ENCODE data around the gene DNAJC25. TPM values are rescaled to one million over a fixed set of nuclear protein-coding genes. Genes with fewer than 3 reads are reported as not detected.
A peak's percentile ranks its signal among the peaks of the same experiment; 100 is the strongest.

The DNAJC25 gene
- total RNA-seq, 1 experiment from 2014 or later = 10.2 TPM

DNA sequence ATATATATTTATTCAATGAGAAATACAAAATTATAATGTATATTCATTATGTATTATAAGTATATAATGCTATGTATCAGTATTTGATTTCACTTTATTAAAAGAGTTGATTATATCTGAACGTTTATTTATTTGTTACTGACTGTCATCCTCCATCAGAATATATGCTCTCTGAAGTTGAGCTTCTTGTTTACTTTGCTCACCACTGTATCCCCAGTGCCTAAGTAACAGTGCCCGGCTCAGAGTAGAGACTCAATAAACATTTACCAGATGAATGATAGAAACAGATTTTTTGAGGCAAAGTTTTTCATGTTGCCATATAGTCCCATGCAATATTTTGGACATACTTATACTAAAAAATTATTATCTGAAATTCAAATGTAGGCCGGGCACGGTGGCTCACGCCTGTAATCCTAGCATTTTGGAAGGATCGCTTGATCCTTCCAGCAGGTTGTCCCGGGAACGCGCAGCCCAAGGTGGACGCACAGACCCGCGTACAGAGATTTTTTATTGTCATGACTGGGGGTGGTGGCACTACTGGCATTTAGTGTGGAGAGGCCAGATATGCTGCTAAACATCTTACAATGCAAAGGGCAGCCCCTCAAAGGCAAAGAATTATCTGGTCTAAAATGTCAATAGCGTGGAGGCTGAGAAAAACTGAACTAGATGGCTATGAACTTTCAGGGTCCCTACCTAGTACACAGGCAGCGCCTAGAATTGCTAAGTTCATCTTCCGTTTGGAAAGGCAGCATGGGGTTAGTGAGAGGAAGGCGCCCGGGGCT, 761 bp upstream of the DNAJC25 start:
- H3K27me3 ChIP-seq (replicated peaks; ENCODE audit: control insufficient read depth, insufficient read depth, low read length) = no peaks in the 10 kb centered on the region
- no peaks in the 10 kb centered on the region for H3K27me3 Mint-ChIP-seq (ENCODE audit: insufficient read depth, unreplicated experiment)
- H3K4me1 ChIP-seq = peaks cover 21% of the 10 kb centered on the region
- H3K4me3 Mint-ChIP-seq (ENCODE audit: unreplicated experiment) = peak overlapping the region; percentile 98
- intact Hi-C loops (cut with micrococcal nuclease; ENCODE audit: unreplicated experiment) = no loop called here
- H3K9me3 ChIP-seq = no peaks in the 10 kb centered on the region
- H3K36me3 Mint-ChIP-seq (ENCODE audit: insufficient read depth, unreplicated experiment) = peaks cover 28% of the 10 kb centered on the region
- TF ChIP-seq, protein P1, sequence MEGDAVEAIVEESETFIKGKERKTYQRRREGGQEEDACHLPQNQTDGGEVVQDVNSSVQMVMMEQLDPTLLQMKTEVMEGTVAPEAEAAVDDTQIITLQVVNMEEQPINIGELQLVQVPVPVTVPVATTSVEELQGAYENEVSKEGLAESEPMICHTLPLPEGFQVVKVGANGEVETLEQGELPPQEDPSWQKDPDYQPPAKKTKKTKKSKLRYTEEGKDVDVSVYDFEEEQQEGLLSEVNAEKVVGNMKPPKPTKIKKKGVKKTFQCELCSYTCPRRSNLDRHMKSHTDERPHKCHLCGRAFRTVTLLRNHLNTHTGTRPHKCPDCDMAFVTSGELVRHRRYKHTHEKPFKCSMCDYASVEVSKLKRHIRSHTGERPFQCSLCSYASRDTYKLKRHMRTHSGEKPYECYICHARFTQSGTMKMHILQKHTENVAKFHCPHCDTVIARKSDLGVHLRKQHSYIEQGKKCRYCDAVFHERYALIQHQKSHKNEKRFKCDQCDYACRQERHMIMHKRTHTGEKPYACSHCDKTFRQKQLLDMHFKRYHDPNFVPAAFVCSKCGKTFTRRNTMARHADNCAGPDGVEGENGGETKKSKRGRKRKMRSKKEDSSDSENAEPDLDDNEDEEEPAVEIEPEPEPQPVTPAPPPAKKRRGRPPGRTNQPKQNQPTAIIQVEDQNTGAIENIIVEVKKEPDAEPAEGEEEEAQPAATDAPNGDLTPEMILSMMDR (IDR thresholded peaks at IDR 0.05; ENCODE audit: insufficient read depth in 1 of 2, low read depth in 1 of 2, low read length in 1 of 2, severe bottlenecking in 1 of 2, unreplicated experiment in 1 of 2) = no peak
- peak overlapping the region; percentile 85 for H3K27ac Mint-ChIP-seq (ENCODE audit: unreplicated experiment)
- no peaks in the 10 kb centered on the region for H3K36me3 ChIP-seq (ENCODE audit: control insufficient read depth, insufficient read depth, low read length)
- DNase-seq = peak in 1 of 2 experiments; percentile 13
- peak overlapping the region; percentile 45 for H3K4me3 ChIP-seq (ENCODE audit: low read depth, low read length)
- ChIA-PET CTCF (interaction anchor here (0.5 to 1.0 kb wide), 3 partner anchors 18 to 54 kb away, joined by 3 to 6 read pairs (median 3); no protein-coding TSS in a partner anchor), POLR2A (interaction anchor here (1.0 to 1.4 kb wide), 5 partner anchors 12 to 36 kb away, joined by 3 to 9 read pairs (median 6); partner anchors contain the start of genes GNG10 and PTGR1)
- H3K4me1 Mint-ChIP-seq (ENCODE audit: low read depth, unreplicated experiment) = peaks cover 35% of the 10 kb centered on the region
- H3K9me3 Mint-ChIP-seq (ENCODE audit: unreplicated experiment) = no peaks in the 10 kb centered on the region
- BruUV-seq (replicated peaks) = no TSS peak

- H3K27me3 Mint-ChIP-seq (ENCODE audit: insufficient read depth, unreplicated experiment) = no peaks in the 10 kb centered on the region
- Histone ChIP-seq H3K4me1 (peaks cover 26% of the 10 kb centered on the region), H3K4me3 (ENCODE audit: low read depth, low read length) (peak overlapping the region; percentile 45), H3K9me3 (no peaks in the 10 kb centered on the region), H3K36me3 (ENCODE audit: control insufficient read depth, insufficient read depth, low read length) (no peaks in the 10 kb centered on the region), H3K27me3 (replicated peaks; ENCODE audit: control insufficient read depth, insufficient read depth, low read length) (no peaks in the 10 kb centered on the region)
- peaks cover 37% of the 10 kb centered on the region for H3K4me1 Mint-ChIP-seq (ENCODE audit: low read depth, unreplicated experiment)
- TF ChIP-seq, protein P1 (IDR thresholded peaks at IDR 0.05; ENCODE audit: insufficient read depth in 1 of 2, low read depth in 1 of 2, low read length in 1 of 2, severe bottlenecking in 1 of 2, unreplicated experiment in 1 of 2) = no peak
- BruUV-seq (replicated peaks) = no TSS peak
- no peaks in the 10 kb centered on the region for H3K9me3 Mint-ChIP-seq (ENCODE audit: unreplicated experiment)
- POLR2A ChIA-PET = interaction anchor here (1.0 to 1.4 kb wide), 5 partner anchors 12 to 36 kb away, joined by 3 to 9 read pairs (median 6); partner anchors contain the start of genes GNG10 and PTGR1
- H3K27ac Mint-ChIP-seq (ENCODE audit: unreplicated experiment) = peak overlapping the region; percentile 85
- H3K4me3 Mint-ChIP-seq (ENCODE audit: unreplicated experiment) = peak overlapping the region; percentile 98
- intact Hi-C loops (cut with micrococcal nuclease; ENCODE audit: unreplicated experiment) = loop anchor here (1.0 kb wide), 2 partner anchors 32 to 60 kb away; no protein-coding TSS in a partner anchor
- CTCF ChIA-PET = interaction anchor here (0.5 to 1.0 kb wide), 4 partner anchors 9 to 55 kb away, joined by 3 to 6 read pairs (median 4); no protein-coding TSS in a partner anchor
- no peak for DNase-seq
- peaks cover 28% of the 10 kb centered on the region for H3K36me3 Mint-ChIP-seq (ENCODE audit: insufficient read depth, unreplicated experiment)
Measured at GRCh38 chr9:111630964-111631213, 245 bp upstream of the DNAJC25 start.

GRCh38 chr9:111632060-111632459, 926 bp downstream of the DNAJC25 start:
- TF ChIP-seq, protein P1 (IDR thresholded peaks at IDR 0.05; ENCODE audit: insufficient read depth in 1 of 2, low read depth in 1 of 2, low read length in 1 of 2, severe bottlenecking in 1 of 2, unreplicated experiment in 1 of 2) = no peak
- Histone ChIP-seq H3K4me3 (ENCODE audit: low read depth, low read length) (peak overlapping the region; percentile 88), H3K36me3 (ENCODE audit: control insufficient read depth, insufficient read depth, low read length) (no peaks in the 10 kb centered on the region), H3K4me1 (peaks cover 28% of the 10 kb centered on the region), H3K9me3 (no peaks in the 10 kb centered on the region), H3K27me3 (replicated peaks; ENCODE audit: control insufficient read depth, insufficient read depth, low read length) (no peaks in the 10 kb centered on the region)
- no peak for DNase-seq
- Mint-ChIP-seq H3K36me3 (ENCODE audit: insufficient read depth, unreplicated experiment) (peaks cover 28% of the 10 kb centered on the region), H3K4me1 (ENCODE audit: low read depth, unreplicated experiment) (peaks cover 37% of the 10 kb centered on the region), H3K27ac (ENCODE audit: unreplicated experiment) (peak overlapping the region; percentile 35), H3K27me3 (ENCODE audit: insufficient read depth, unreplicated experiment) (no peaks in the 10 kb centered on the region), H3K9me3 (ENCODE audit: unreplicated experiment) (no peaks in the 10 kb centered on the region), H3K4me3 (ENCODE audit: unreplicated experiment) (peak overlapping the region; percentile 98)
- TSS peak; percentile 42 for BruUV-seq (replicated peaks)
- POLR2A ChIA-PET = interaction anchor here (1.3 to 1.4 kb wide), 2 partner anchors 29 to 33 kb away, joined by 6 to 9 read pairs; partner anchors contain the start of genes GNG10 and PTGR1
- CTCF ChIA-PET = interaction anchor here (0.6 kb wide), 1 partner anchor 61 kb away, joined by 3 read pairs; no protein-coding TSS in a partner anchor
- intact Hi-C loops (cut with micrococcal nuclease; ENCODE audit: unreplicated experiment) = no loop called here

Measured in Caco-2 (cell line).